Ovary (tissue), 3 donors: ENCODE measurements around the gene EIF3B.

Source experiments
- EP300 ChIP-seq: sonication (generic); formaldehyde crosslinking; IDR thresholded peaks from one replicate; pipeline ENCODE4 v1.6.1; 2017; ENCODE audit warnings: antibody characterized with exemption
- POLR2A ChIP-seq: fragments of 450-650 bp; IDR thresholded peaks from one replicate; pipeline ENCODE4 v1.6.1; 2017; ENCODE audit warnings: antibody characterized with exemption, mild to moderate bottlenecking, moderate library complexity
- TF ChIP-seq, protein P1 (sequence below), 3 donors: fragments of 450-650 bp in 2 of 3; fragments of 200-600 bp in 1 of 3; IDR thresholded peaks; one replicate each; pipeline versions ENCODE4 v1.5.1 to v1.8.0; 2016 to 2022; ENCODE audit warnings: antibody characterized with exemption in 3 of 3, mild to moderate bottlenecking in 1 of 3
- donor health status: DM: no; HTN: no; CAD: no.

DNA sequence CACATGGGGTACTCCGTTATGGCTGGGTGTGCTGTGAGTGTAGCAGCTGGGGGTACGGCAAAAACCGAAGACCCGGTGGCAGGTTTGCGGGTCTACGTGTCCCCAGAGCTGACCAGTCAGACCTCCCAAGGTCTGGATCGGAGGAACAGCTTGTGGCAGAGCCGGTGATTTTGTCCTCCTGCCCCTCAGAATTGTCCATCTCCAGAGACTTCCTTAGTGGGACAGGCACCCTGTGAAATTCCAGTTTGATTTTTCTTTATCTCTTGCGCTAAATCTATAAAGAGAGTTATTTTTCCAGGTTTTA is 1.0 kb downstream of the EIF3B start:
- TF ChIP-seq, protein P1, sequence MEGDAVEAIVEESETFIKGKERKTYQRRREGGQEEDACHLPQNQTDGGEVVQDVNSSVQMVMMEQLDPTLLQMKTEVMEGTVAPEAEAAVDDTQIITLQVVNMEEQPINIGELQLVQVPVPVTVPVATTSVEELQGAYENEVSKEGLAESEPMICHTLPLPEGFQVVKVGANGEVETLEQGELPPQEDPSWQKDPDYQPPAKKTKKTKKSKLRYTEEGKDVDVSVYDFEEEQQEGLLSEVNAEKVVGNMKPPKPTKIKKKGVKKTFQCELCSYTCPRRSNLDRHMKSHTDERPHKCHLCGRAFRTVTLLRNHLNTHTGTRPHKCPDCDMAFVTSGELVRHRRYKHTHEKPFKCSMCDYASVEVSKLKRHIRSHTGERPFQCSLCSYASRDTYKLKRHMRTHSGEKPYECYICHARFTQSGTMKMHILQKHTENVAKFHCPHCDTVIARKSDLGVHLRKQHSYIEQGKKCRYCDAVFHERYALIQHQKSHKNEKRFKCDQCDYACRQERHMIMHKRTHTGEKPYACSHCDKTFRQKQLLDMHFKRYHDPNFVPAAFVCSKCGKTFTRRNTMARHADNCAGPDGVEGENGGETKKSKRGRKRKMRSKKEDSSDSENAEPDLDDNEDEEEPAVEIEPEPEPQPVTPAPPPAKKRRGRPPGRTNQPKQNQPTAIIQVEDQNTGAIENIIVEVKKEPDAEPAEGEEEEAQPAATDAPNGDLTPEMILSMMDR (IDR thresholded peaks at IDR 0.05), result no peak
- TF ChIP-seq POLR2A, result no peak
- no peak for TF ChIP-seq EP300
